Measurements from ENCODE around the gene ARHGAP32. TPM values are rescaled to one million over a fixed set of nuclear protein-coding genes. Genes with fewer than 3 reads are reported as not detected.

ARHGAP32 gene
- total and polyA plus RNA-seq, 2 experiments from 2014 or later = 1.2 to 5.5 TPM

GRCh38 chr11:129045150-129045549 is 147.0 kb downstream of the ARHGAP32 start:
- H4K20me1 ChIP-seq (ENCODE audit: insufficient read depth) = no peaks in the 10 kb centered on the region
- TF ChIP-seq EZH2phosphoT487 (IDR thresholded peaks at IDR 0.05; ENCODE audit: insufficient read depth, low read depth) = no peak
- no peak for TF ChIP-seq EZH2 (IDR thresholded peaks at IDR 0.05; ENCODE audit: insufficient read depth, poor library complexity, severe bottlenecking)
- no peaks in the 10 kb centered on the region for H3K27me3 ChIP-seq (replicated peaks; ENCODE audit: insufficient read depth)
- no peak overlapping the region for H3K9ac ChIP-seq
- no peaks in the 10 kb centered on the region for H3K9me2 ChIP-seq (ENCODE audit: insufficient read depth)
- 89 to 90% methylated on average over 5 of the region's 5 CpGs for WGBS, 2 experiments (ENCODE audit: low coverage in 1 of 2, low lambda C conversion rate in 2 of 2, missing lambda C conversion rate in 2 of 2)
- peaks cover 13% of the 10 kb centered on the region for H3K4me1 ChIP-seq (ENCODE audit: insufficient read depth)
- no peaks in the 10 kb centered on the region for H3K36me3 ChIP-seq (ENCODE audit: low read depth)
- no peak for DNase-seq
- in situ Hi-C loops (cut with MboI) = no loop called here
- H3K4me3 ChIP-seq = no peak overlapping the region
- no peak overlapping the region for H2AFZ ChIP-seq
- no peak overlapping the region for H3K27ac ChIP-seq
- H3K9me3 ChIP-seq (ENCODE audit: low read depth) = no peaks in the 10 kb centered on the region
- H3K79me2 ChIP-seq (ENCODE audit: insufficient read depth) = no peaks in the 10 kb centered on the region
- H3K4me2 ChIP-seq (ENCODE audit: unreplicated experiment) = no peak overlapping the region
- H3F3A ChIP-seq (ENCODE audit: insufficient read depth) = peaks cover 23% of the 10 kb centered on the region; the same call in 1 of the 2 replicates

DNA sequence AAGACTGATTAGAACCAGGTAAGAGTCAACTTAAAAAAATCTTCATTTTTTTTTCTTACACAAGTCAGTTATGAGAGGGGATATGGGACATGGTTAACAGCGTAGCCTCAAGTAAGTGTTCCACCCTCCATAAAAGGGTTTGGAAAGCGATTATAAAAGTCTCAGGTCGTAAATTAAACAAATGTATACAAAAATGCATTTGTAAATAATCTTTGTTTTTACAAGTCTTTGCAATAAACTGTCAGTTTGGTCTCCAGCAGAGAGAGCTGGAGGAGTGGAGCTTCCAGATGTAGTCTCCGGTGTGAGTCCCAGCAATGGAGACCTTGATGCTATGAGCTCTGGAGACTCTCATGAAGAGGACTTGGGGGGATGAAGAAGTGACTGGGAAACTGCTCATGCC is 149.6 kb downstream of the ARHGAP32 start:
- in situ Hi-C loops (cut with MboI) = no loop called here
- TF ChIP-seq EZH2 (IDR thresholded peaks at IDR 0.05; ENCODE audit: insufficient read depth, poor library complexity, severe bottlenecking) (no peak), EZH2phosphoT487 (IDR thresholded peaks at IDR 0.05; ENCODE audit: insufficient read depth, low read depth) (no peak)
- 80 to 83% methylated on average over 4 of the region's 4 CpGs for WGBS, 2 experiments (ENCODE audit: low coverage in 1 of 2, low lambda C conversion rate in 2 of 2, missing lambda C conversion rate in 2 of 2)

DNA sequence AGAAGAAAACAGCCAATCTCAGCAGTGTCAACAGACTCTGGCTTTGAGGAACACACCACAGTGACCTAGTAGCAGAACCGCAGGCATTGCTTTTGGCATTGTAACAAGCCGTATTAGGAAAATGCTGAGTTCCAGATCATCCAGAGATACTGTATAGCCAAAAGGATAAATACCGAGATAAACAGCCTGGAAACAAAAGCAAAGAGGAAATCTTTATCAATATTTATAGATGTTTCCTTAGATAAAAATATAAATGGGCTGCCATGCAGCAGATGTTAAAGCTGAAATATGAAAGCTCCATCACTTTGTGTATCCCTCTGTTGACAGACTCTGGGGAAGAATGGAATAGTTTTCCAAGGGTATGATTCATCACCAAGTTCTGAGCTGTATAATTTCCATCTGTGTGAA is 150.5 kb downstream of the ARHGAP32 start:
- TF ChIP-seq EZH2phosphoT487 (IDR thresholded peaks at IDR 0.05; ENCODE audit: insufficient read depth, low read depth) = no peak

More for the DNA sequence above, 149.6 kb downstream of the ARHGAP32 start:
- Histone ChIP-seq H3K4me1 (ENCODE audit: insufficient read depth) (peaks cover 13% of the 10 kb centered on the region), H3K27ac (no peak overlapping the region), H3K4me3 (no peak overlapping the region), H3K9me3 (ENCODE audit: low read depth) (no peaks in the 10 kb centered on the region), H3K79me2 (ENCODE audit: insufficient read depth) (no peaks in the 10 kb centered on the region), H2AFZ (no peak overlapping the region), H3K9me2 (ENCODE audit: insufficient read depth) (no peaks in the 10 kb centered on the region), H3F3A (ENCODE audit: insufficient read depth) (peaks cover 23% of the 10 kb centered on the region; the same call in 1 of the 2 replicates), H4K20me1 (ENCODE audit: insufficient read depth) (no peaks in the 10 kb centered on the region), H3K27me3 (replicated peaks; ENCODE audit: insufficient read depth) (no peaks in the 10 kb centered on the region), H3K36me3 (ENCODE audit: low read depth) (no peaks in the 10 kb centered on the region), H3K9ac (no peak overlapping the region), H3K4me2 (ENCODE audit: unreplicated experiment) (no peak overlapping the region)
- no peak for DNase-seq

GRCh38 chr11:129040934-129041333 is 151.2 kb downstream of the ARHGAP32 start:
- H3K4me1 ChIP-seq (ENCODE audit: insufficient read depth) = peaks cover 13% of the 10 kb centered on the region
- TF ChIP-seq EZH2phosphoT487 (IDR thresholded peaks at IDR 0.05; ENCODE audit: insufficient read depth, low read depth) = no peak
- TF ChIP-seq EZH2 (IDR thresholded peaks at IDR 0.05; ENCODE audit: insufficient read depth, poor library complexity, severe bottlenecking) = no peak
- H3K4me3 ChIP-seq = no peak overlapping the region
- peaks cover 23% of the 10 kb centered on the region; the same call in 1 of the 2 replicates for H3F3A ChIP-seq (ENCODE audit: insufficient read depth)
- no peak overlapping the region for H3K4me2 ChIP-seq (ENCODE audit: unreplicated experiment)
- peak overlapping the region; percentile 20; the same call in 1 of the 2 replicates for H3K27ac ChIP-seq
- no peaks in the 10 kb centered on the region for H3K27me3 ChIP-seq (replicated peaks; ENCODE audit: insufficient read depth)
- no peaks in the 10 kb centered on the region for H3K79me2 ChIP-seq (ENCODE audit: insufficient read depth)
- H2AFZ ChIP-seq = no peak overlapping the region
- H3K9me3 ChIP-seq (ENCODE audit: low read depth) = no peaks in the 10 kb centered on the region
- peak; percentile 5 for DNase-seq
- H3K9me2 ChIP-seq (ENCODE audit: insufficient read depth) = no peaks in the 10 kb centered on the region
- H3K36me3 ChIP-seq (ENCODE audit: low read depth) = no peaks in the 10 kb centered on the region
- in situ Hi-C loops (cut with MboI) = no loop called here
- no peaks in the 10 kb centered on the region for H4K20me1 ChIP-seq (ENCODE audit: insufficient read depth)
- H3K9ac ChIP-seq = no peak overlapping the region

More for the DNA sequence above, 150.5 kb downstream of the ARHGAP32 start:
- H3K27ac ChIP-seq = peak overlapping the region; percentile 20; the same call in 1 of the 2 replicates
- peak; percentile 59 for DNase-seq
- H3K9me2 ChIP-seq (ENCODE audit: insufficient read depth) = no peaks in the 10 kb centered on the region
- WGBS, 2 experiments (ENCODE audit: low coverage in 1 of 2, low lambda C conversion rate in 2 of 2, missing lambda C conversion rate in 2 of 2) = 8 to 12% methylated on average over 3 of the region's 3 CpGs
- H3K4me1 ChIP-seq (ENCODE audit: insufficient read depth) = peaks cover 13% of the 10 kb centered on the region
- H3K4me2 ChIP-seq (ENCODE audit: unreplicated experiment) = peak overlapping the region; percentile 62
- no peak overlapping the region; the same call in 1 of the 2 replicates for H2AFZ ChIP-seq
- H4K20me1 ChIP-seq (ENCODE audit: insufficient read depth) = no peaks in the 10 kb centered on the region
- peaks cover 23% of the 10 kb centered on the region; the same call in 1 of the 2 replicates for H3F3A ChIP-seq (ENCODE audit: insufficient read depth)
- H3K9ac ChIP-seq = no peak overlapping the region
- no peaks in the 10 kb centered on the region for H3K27me3 ChIP-seq (replicated peaks; ENCODE audit: insufficient read depth)
- no peaks in the 10 kb centered on the region for H3K79me2 ChIP-seq (ENCODE audit: insufficient read depth)
- peak overlapping the region; percentile 47 for H3K4me3 ChIP-seq
- in situ Hi-C loops (cut with MboI) = no loop called here
- H3K9me3 ChIP-seq (ENCODE audit: low read depth) = no peaks in the 10 kb centered on the region
- no peaks in the 10 kb centered on the region for H3K36me3 ChIP-seq (ENCODE audit: low read depth)

DNA sequence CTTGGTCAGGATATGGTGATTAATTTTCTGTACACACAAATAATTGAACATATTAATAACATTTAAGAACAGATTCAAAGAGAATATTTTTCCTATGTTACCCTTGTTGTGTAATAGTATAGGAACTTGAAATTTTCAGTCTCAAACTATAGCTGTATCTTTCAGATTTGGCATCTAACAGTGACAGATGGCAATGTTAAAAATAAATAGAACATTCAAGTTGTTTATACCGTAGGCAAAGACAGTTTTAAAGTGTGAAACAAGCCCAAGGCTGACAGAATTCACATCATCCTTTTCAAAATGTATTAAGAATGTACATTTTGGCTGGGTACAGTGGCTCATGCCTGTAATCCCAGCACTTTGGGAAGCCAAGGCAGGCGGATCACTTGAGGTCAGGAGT is 156.9 kb downstream of the ARHGAP32 start:
- 53 to 60% methylated on average over 2 of the region's 2 CpGs for WGBS, 2 experiments (ENCODE audit: low coverage in 1 of 2, low lambda C conversion rate in 2 of 2, missing lambda C conversion rate in 2 of 2)
- in situ Hi-C loops (cut with MboI) = no loop called here

More for the DNA sequence above, 156.9 kb downstream of the ARHGAP32 start:
- Histone ChIP-seq H3K9me2 (ENCODE audit: insufficient read depth) (no peaks in the 10 kb centered on the region), H3F3A (ENCODE audit: insufficient read depth) (no peaks in the 10 kb centered on the region), H3K9ac (no peak overlapping the region), H4K20me1 (ENCODE audit: insufficient read depth) (no peaks in the 10 kb centered on the region), H3K4me2 (ENCODE audit: unreplicated experiment) (no peak overlapping the region), H3K27ac (no peak overlapping the region), H3K4me3 (no peak overlapping the region), H3K9me3 (ENCODE audit: low read depth) (no peaks in the 10 kb centered on the region), H3K27me3 (replicated peaks; ENCODE audit: insufficient read depth) (no peaks in the 10 kb centered on the region), H3K36me3 (ENCODE audit: low read depth) (no peaks in the 10 kb centered on the region), H3K4me1 (ENCODE audit: insufficient read depth) (no peaks in the 10 kb centered on the region), H3K79me2 (ENCODE audit: insufficient read depth) (no peaks in the 10 kb centered on the region), H2AFZ (no peak overlapping the region)
- DNase-seq = no peak
- TF ChIP-seq EZH2phosphoT487 (IDR thresholded peaks at IDR 0.05; ENCODE audit: insufficient read depth, low read depth) = no peak
- no peak for TF ChIP-seq EZH2 (IDR thresholded peaks at IDR 0.05; ENCODE audit: insufficient read depth, poor library complexity, severe bottlenecking)
